Stimulated activated naive B cell treated with anti-CD40 and anti-IgM and Interleukin-4, amounts not matched to agents 10 μg/mL and 1 μg/mL and 100 μg/mL, for 72 hours (primary cell): Measurements from ENCODE around the gene MCF2L2.

Experiments used
- ATAC-seq, 2 donors: fragments of 150-1000 bp; cut with Tn5 transposase; replicated peaks; 2 replicates each; pipeline ENCODE4 v1.10.0; 2021; ENCODE audit warnings: moderate library complexity in 1 of 2
- DNase-seq: peaks from one replicate; pipeline ENCODE4 v3.0.0; 2021
- H3K27ac Mint-ChIP-seq: one replicate; pipeline ENCODE4 v1.8.0; 2022; ENCODE audit warnings: mild to moderate bottlenecking, mixed read lengths
- H3K27me3 Mint-ChIP-seq, 2 donors: one replicate each; pipeline ENCODE4 v1.8.0; 2022; ENCODE audit warnings: mixed read lengths in 2 of 2
- H3K36me3 Mint-ChIP-seq, 2 donors: one replicate each; pipeline ENCODE4 v1.8.0; 2022; ENCODE audit warnings: mixed read lengths in 2 of 2, mild to moderate bottlenecking in 1 of 2
- H3K4me1 Mint-ChIP-seq, 2 donors: one replicate each; pipeline ENCODE4 v1.8.0; 2022; ENCODE audit warnings: mixed read lengths in 2 of 2, mild to moderate bottlenecking in 1 of 2
- H3K4me3 Mint-ChIP-seq, 2 donors: one replicate each; pipeline ENCODE4 v1.8.0; 2022; ENCODE audit warnings: mild to moderate bottlenecking in 2 of 2, mixed read lengths in 2 of 2, moderate library complexity in 1 of 2
- H3K9me3 Mint-ChIP-seq, 2 donors: one replicate each; pipeline ENCODE4 v1.8.0; 2022; ENCODE audit warnings: mixed read lengths in 2 of 2, mild to moderate bottlenecking in 1 of 2

Gene MCF2L2

DNA sequence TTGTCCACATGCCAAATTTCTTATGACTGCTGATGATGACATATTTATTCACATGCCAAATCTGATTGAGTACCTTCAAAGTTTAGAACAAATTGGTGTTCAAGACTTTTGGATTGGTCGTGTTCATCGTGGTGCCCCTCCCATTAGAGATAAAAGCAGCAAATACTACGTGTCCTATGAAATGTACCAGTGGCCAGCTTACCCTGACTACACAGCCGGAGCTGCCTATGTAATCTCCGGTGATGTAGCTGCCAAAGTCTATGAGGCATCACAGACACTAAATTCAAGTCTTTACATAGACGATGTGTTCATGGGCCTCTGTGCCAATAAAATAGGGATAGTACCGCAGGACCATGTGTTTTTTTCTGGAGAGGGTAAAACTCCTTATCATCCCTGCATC is 158.1 kb downstream of the MCF2L2 start:
- no peak for ATAC-seq
- H3K27ac Mint-ChIP-seq = no peak overlapping the region
- peaks cover 11 to 26% of the 10 kb centered on the region in 2 donors for H3K4me1 Mint-ChIP-seq
- no peaks in the 10 kb centered on the region for H3K9me3 Mint-ChIP-seq
- H3K4me3 Mint-ChIP-seq = no peak overlapping the region
- DNase-seq = no peak
- peaks cover 0 to 4% of the 10 kb centered on the region in 2 donors for H3K27me3 Mint-ChIP-seq
- H3K36me3 Mint-ChIP-seq = peaks cover 24 to 29% of the 10 kb centered on the region in 2 donors

DNA sequence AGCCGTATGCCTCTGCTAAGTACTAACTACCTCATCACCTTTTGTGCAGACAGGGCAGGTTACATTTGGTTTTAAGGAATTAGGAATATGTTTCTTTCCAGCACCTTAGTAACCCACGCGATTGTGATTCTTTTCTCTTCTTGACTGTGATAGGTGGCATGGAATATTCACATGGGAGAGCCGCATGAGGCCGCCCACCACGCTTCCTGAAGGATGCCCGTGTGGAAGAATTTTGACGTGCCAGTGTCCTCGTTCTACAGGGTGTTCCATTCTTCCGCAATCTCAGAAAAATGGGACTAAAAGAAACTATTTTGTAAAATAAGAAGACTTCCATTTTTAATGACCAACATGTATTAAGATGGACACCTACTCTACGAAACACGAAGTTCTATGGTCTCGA is 159.1 kb downstream of the MCF2L2 start:
- Mint-ChIP-seq H3K4me1 (peaks cover 10 to 24% of the 10 kb centered on the region in 2 donors), H3K27ac (no peak overlapping the region), H3K36me3 (peaks cover 20 to 24% of the 10 kb centered on the region in 2 donors), H3K9me3 (no peaks in the 10 kb centered on the region), H3K27me3 (peaks cover 0 to 4% of the 10 kb centered on the region in 2 donors), H3K4me3 (no peak overlapping the region)
- ATAC-seq (no peak), DNase-seq (no peak)

DNA sequence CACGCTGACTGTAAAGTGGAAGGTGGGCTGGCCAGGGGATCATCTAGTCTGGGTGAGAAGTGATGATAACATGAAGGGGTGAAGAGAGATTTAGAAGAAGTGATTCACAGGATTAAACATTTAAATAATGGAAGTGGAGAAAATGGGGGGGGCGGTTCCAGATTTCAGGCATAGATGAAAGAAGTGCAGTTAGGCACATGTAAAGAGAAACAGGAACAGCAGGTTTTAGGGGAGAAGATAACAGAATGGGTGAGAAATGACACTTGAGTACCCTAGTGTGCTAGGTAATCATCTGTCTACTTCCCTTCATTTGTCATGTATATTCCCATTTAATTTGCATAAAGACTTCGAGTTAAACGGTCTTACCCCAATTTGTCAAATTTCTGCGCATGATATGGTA is 160.1 kb downstream of the MCF2L2 start:
- H3K27me3 Mint-ChIP-seq = peaks cover 0 to 4% of the 10 kb centered on the region in 2 donors
- no peak overlapping the region for H3K4me3 Mint-ChIP-seq
- no peaks in the 10 kb centered on the region for H3K9me3 Mint-ChIP-seq
- peaks cover 10 to 24% of the 10 kb centered on the region in 2 donors for H3K4me1 Mint-ChIP-seq
- H3K36me3 Mint-ChIP-seq = peaks cover 20 to 23% of the 10 kb centered on the region in 2 donors
- no peak overlapping the region for H3K27ac Mint-ChIP-seq
- DNase-seq (no peak), ATAC-seq (no peak)

DNA sequence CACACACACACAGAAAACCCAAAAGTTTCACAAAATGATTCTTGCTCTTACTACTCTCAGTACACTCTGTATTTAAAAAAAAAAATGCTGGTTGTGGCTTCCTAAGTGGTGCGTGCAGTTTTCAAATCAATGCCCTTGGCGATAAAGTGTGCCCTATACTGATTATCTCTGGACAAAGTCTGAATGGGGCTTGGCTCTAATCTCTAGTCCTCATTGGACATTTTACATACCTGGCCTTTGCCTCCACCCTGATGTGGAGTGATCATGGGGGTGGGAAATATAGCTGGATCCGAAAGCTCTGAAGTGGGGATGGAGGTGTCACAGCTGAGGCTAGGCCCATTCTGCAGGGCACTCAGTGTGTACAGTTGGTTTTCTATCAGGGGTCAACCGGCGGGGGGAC is 161.3 kb downstream of the MCF2L2 start:
- H3K9me3 Mint-ChIP-seq = no peaks in the 10 kb centered on the region
- ATAC-seq = no peak
- peaks cover 21 to 24% of the 10 kb centered on the region in 2 donors for H3K36me3 Mint-ChIP-seq
- no peak for DNase-seq
- H3K4me3 Mint-ChIP-seq = no peak overlapping the region
- H3K27me3 Mint-ChIP-seq = peaks cover 0 to 4% of the 10 kb centered on the region in 2 donors
- peaks cover 11 to 20% of the 10 kb centered on the region in 2 donors for H3K4me1 Mint-ChIP-seq
- H3K27ac Mint-ChIP-seq = no peak overlapping the region

DNA sequence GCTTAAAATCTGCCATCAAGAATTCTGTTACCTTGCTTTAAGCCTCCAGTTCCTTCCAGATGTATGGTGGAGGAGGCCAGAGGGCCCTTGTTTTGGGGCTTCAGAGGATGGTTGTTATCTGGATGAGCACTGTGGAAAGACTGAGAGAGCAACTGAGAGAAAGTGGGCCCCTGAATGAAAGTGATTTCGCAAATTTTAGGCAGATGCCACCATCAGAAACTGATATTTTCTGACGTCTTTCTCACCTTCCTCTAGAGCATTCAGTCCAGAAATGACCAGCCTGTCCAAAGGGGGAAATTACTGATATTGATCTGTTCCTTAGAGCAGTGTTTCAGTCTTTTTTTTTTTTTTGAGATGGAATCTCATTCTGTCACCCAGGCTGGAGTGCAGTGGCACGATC is 162.0 kb downstream of the MCF2L2 start:
- no peak overlapping the region for H3K27ac Mint-ChIP-seq
- ATAC-seq = no peak
- peaks cover 11 to 20% of the 10 kb centered on the region in 2 donors for H3K4me1 Mint-ChIP-seq
- peaks cover 0 to 4% of the 10 kb centered on the region in 2 donors for H3K27me3 Mint-ChIP-seq
- no peak overlapping the region for H3K4me3 Mint-ChIP-seq
- no peaks in the 10 kb centered on the region for H3K9me3 Mint-ChIP-seq
- DNase-seq = no peak
- peaks cover 21 to 23% of the 10 kb centered on the region in 2 donors for H3K36me3 Mint-ChIP-seq

DNA sequence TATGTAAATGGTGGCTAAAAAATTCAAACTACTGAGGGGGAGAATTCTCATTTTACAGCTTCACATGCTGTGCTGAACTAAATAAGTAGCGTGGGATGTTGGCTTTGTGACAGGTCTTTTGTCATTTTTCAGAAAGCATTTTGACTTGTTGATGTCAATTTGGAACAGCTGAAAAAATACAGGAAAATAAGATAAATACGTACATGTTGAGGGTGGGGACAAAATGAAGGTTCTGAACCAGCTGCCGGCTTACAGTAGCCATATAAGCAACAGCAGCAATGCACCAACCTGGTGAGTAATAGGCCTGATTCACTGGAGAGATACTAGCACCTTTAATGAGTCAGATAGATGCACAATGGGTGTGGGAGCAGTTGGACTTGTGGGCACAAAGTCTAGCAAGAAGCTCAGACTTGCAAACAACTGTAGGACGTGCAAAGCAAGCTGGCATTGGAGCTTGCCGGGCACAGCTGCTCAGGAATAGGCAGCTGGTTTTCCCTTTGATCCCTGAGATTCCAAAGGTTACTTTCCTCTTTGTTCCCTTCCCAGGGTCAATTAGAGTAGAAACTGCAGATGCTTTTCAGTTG is 162.5 kb downstream of the MCF2L2 start:
- ATAC-seq (no peak), DNase-seq (no peak)
- no peaks in the 10 kb centered on the region for H3K9me3 Mint-ChIP-seq
- peaks cover 18 to 20% of the 10 kb centered on the region in 2 donors for H3K36me3 Mint-ChIP-seq
- peaks cover 0 to 4% of the 10 kb centered on the region in 2 donors for H3K27me3 Mint-ChIP-seq
- no peak overlapping the region for H3K27ac Mint-ChIP-seq
- peaks cover 11 to 18% of the 10 kb centered on the region in 2 donors for H3K4me1 Mint-ChIP-seq
- no peak overlapping the region for H3K4me3 Mint-ChIP-seq

DNA sequence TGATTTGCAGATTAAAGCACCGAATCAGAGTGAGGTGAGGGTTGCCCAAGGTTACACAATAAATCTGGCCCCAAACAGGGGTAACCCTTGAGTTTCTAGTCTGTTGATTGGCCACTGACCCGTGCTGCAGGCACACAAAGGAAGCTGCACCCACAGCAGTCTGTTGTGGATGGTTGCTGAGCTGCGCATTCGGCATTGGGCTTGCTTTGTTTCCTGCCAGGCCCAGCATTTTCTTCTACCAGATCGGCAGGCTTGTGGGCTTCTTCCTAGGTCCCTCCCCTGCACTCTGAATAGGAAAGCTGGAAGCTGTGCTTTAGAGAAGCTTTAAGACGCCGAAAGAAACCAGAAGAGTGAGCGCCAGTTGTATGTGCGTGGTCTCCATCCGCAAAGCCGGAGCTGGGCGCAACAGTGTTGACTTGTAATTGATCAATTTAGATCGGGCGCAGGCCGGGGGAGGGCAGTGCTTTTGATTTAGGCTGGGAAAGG is 163.2 kb downstream of the MCF2L2 start:
- ATAC-seq (peak in 1 of 2 donors; percentile 50), DNase-seq (no peak)
- no peak overlapping the region for H3K4me3 Mint-ChIP-seq
- H3K27ac Mint-ChIP-seq = no peak overlapping the region
- peaks cover 0 to 4% of the 10 kb centered on the region in 2 donors for H3K27me3 Mint-ChIP-seq
- peaks cover 17 to 20% of the 10 kb centered on the region in 2 donors for H3K36me3 Mint-ChIP-seq
- no peaks in the 10 kb centered on the region for H3K9me3 Mint-ChIP-seq
- H3K4me1 Mint-ChIP-seq = peaks cover 14 to 23% of the 10 kb centered on the region in 2 donors

DNA sequence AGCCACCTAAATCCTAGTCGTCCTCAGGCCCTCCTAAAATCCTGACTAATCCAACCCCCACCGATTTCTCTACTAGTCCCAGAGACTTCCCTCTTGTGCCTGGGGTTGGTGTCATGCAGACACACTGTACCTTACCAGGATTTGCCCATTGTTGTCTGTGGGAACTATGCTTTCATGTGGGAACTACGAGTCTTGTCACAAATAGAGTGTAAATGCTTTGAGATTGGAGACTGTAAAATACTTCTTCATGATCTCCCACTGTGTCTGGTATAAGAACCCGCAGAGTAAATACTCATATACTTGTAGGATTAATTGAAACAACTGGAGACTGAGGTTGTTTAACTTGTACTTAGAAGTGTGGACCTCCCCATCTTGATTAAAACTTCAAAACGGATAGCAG is 164.2 kb downstream of the MCF2L2 start:
- H3K4me3 Mint-ChIP-seq = no peak overlapping the region
- H3K27ac Mint-ChIP-seq = no peak overlapping the region
- no peaks in the 10 kb centered on the region for H3K9me3 Mint-ChIP-seq
- peaks cover 14 to 17% of the 10 kb centered on the region in 2 donors for H3K36me3 Mint-ChIP-seq
- ATAC-seq (no peak), DNase-seq (no peak)
- peaks cover 0 to 4% of the 10 kb centered on the region in 2 donors for H3K27me3 Mint-ChIP-seq
- H3K4me1 Mint-ChIP-seq = peaks cover 21 to 33% of the 10 kb centered on the region in 2 donors

DNA sequence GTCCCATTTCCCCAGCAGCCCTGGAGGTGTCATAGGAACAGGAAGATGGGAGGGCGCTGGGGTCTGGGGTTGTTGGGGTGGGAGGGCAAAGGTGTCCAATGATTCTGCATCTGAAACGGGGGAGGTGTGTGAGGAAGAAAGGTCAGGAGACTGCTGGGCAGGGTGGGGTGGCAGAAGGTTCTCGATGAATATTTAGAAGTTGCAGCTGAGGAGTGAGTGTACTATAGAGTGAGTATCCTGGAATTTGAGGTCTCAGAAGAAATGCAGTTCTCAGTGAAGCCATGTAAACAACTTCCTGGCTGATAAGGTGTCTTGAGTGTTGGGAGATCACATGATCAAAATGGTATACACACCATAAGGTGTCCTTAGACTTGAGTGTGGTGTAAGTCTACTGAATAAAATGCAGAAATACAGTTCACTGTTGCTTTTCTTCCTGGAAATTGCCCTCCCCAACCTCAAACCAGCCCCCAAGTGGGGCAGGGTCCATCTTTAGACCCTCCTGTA is 165.5 kb downstream of the MCF2L2 start:
- H3K4me1 Mint-ChIP-seq = peaks cover 20 to 32% of the 10 kb centered on the region in 2 donors
- no peaks in the 10 kb centered on the region for H3K9me3 Mint-ChIP-seq
- H3K27ac Mint-ChIP-seq = no peak overlapping the region
- DNase-seq (no peak), ATAC-seq (no peak)
- H3K36me3 Mint-ChIP-seq = peaks cover 14 to 17% of the 10 kb centered on the region in 2 donors
- H3K27me3 Mint-ChIP-seq = peaks cover 5 to 7% of the 10 kb centered on the region in 2 donors
- no peak overlapping the region for H3K4me3 Mint-ChIP-seq

DNA sequence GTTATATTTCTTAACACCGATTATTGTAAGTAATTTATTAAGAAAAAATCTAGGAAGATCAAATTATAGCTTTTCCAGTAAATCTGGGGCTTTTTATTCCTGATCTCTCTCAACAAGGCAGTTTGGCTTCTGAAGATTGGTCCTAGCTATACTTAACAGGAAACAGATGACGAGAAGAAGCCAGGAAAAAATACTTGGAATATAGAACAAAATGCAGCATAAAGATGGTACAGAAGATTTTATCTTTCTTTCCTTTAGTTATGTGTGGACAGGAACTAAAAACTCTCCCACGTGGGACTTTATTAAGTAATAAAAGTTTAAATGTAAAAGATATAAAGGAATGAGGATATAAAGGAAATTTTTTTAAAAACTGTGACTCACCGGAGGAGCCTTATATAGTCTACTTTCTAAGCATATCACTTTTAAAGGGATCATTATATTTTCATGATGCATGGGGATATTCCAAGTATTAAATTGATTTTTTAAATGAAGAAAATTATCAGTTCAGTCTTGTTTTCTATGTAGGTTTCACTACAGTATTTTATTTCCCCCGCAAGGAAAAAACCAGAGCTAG is 167.2 kb downstream of the MCF2L2 start:
- H3K4me1 Mint-ChIP-seq = peaks cover 17 to 40% of the 10 kb centered on the region in 2 donors
- no peak overlapping the region for H3K27ac Mint-ChIP-seq
- H3K9me3 Mint-ChIP-seq = no peaks in the 10 kb centered on the region
- ATAC-seq (no peak), DNase-seq (no peak)
- peaks cover 13 to 27% of the 10 kb centered on the region in 2 donors for H3K36me3 Mint-ChIP-seq
- H3K27me3 Mint-ChIP-seq = peaks cover 5 to 8% of the 10 kb centered on the region in 2 donors
- no peak overlapping the region for H3K4me3 Mint-ChIP-seq

DNA sequence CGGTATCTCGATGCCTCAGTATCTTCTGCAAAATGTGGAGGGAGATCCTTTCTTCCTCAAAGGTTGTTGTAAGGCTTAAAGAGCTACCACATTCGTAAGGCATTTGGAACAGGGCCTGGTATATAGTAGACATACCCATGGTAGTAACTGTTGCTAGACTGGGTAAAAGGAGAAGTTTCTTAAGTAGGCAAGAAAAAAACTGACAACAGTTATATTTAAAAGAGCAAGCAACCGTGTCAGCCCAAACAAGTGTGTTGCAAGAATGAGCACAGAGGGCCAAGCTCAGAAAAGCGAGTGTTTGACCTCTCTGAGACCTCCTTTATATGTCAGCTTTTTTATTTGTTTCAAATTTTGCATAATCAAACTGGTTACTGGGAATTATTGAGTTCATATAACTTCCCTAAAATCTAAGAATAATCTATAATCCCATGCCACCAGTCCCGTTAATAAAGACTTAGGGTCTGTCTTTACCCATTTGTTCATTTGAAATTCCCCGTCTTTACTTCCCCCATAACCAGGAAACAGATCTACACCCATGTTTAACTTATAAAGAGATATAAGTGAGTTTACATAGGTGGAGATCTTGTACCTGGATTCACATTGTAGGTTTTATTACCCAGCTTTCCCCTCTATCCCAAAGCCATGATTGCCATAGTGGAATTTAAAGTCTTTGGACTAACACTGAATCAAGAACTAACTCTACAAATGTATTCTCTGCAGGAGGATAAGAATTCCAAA is 168.1 kb downstream of the MCF2L2 start:
- H3K36me3 Mint-ChIP-seq = peaks cover 13 to 30% of the 10 kb centered on the region in 2 donors
- ATAC-seq (peak; percentile 82 to 88), DNase-seq (no peak)
- H3K27ac Mint-ChIP-seq = peak overlapping the region; percentile 38
- H3K4me3 Mint-ChIP-seq = peak overlapping the region in 1 of 2 donors; percentile 20
- peaks cover 17 to 45% of the 10 kb centered on the region in 2 donors for H3K4me1 Mint-ChIP-seq
- peaks cover 10% of the 10 kb centered on the region in 2 donors for H3K27me3 Mint-ChIP-seq
- H3K9me3 Mint-ChIP-seq = no peaks in the 10 kb centered on the region

DNA sequence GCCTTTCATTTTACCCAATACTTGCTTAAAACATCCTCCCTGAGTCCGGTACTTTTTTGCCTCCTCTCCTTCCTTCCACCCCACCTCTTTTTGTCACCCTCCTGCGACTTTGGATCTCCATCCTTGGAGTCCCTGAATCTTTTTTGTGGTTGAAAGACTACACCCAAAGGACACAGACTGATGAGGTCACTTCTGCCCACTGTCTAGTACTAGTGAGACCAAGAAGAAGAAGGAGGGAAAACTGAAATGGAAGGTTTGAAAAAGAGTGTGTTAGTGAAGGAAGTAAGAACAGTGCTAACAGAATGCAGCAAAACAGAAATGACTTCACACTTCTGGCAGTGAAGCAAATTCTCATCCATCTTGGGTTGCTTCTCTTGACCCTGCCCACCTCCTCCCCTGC is 168.8 kb downstream of the MCF2L2 start:
- DNase-seq (no peak), ATAC-seq (peak; percentile 50 to 51)
- Mint-ChIP-seq H3K4me1 (peaks cover 21 to 52% of the 10 kb centered on the region in 2 donors), H3K9me3 (no peaks in the 10 kb centered on the region), H3K4me3 (peak overlapping the region in 1 of 2 donors; percentile 20), H3K36me3 (peaks cover 16 to 33% of the 10 kb centered on the region in 2 donors), H3K27ac (no peak overlapping the region), H3K27me3 (peaks cover 17 to 18% of the 10 kb centered on the region in 2 donors)

DNA sequence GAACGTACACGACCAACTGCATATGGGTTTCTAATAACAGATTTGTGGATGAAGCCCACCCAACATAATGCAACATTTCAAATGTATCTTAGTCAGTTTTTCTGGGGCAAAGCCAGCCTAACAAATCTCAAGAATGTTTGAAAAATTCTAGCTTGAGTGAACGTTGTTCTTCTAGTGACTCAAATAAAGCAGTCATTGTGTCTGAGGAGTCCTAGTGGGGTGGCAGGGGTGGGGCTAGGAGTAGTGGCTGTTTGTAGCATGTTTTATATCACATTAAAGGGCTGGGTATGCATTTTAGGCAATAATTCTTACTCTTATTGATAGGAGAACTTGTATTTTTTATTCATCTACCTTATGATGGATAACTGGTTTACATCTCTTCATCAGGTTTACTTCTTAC is 169.3 kb downstream of the MCF2L2 start:
- Mint-ChIP-seq H3K36me3 (peaks cover 16 to 33% of the 10 kb centered on the region in 2 donors), H3K27ac (no peak overlapping the region), H3K4me1 (peaks cover 21 to 52% of the 10 kb centered on the region in 2 donors), H3K4me3 (no peak overlapping the region), H3K9me3 (no peaks in the 10 kb centered on the region), H3K27me3 (peaks cover 17 to 18% of the 10 kb centered on the region in 2 donors)
- DNase-seq = no peak
- no peak for ATAC-seq

DNA sequence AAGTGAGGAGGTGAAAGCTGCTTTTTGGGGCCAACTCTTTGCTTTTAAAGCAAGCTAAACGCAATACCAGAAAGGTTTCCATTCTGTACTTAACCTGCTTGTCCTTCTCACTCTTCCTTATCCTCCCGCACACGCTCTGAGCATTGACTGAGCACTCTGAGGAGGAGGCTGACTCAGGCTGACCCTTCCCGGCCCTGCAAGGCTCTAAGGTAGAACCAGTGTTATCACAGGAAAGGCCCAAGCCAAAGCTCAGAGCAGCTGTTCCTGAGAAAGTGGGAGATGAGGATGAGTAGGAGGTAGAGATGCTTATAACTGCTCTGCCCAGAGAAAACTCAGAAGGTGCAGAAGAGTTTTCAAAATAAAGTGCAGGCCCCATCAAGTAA is 173.1 kb downstream of the MCF2L2 start:
- no peak overlapping the region for H3K27ac Mint-ChIP-seq
- peaks cover 16 to 43% of the 10 kb centered on the region in 2 donors for H3K4me1 Mint-ChIP-seq
- H3K27me3 Mint-ChIP-seq = peaks cover 23 to 24% of the 10 kb centered on the region in 2 donors
- peaks cover 16 to 31% of the 10 kb centered on the region in 2 donors for H3K36me3 Mint-ChIP-seq
- ATAC-seq = no peak
- H3K4me3 Mint-ChIP-seq = peak overlapping the region; percentile 75 to 85
- H3K9me3 Mint-ChIP-seq = no peaks in the 10 kb centered on the region
- no peak for DNase-seq
